Activated CD4-positive, alpha-beta T cell treated with anti-CD3 and anti-CD28 coated beads for 1 hour (primary cell): ENCODE measurements around the gene PCDHGB4.
"Not testable (repeated sequence)": the region's sequence is repeated elsewhere in the genome, so short reads cannot be mapped to it uniquely, and the experiment has no call there.

ENCODE experiments used
- DNase-seq: peaks from one replicate; pipeline ENCODE4 v3.0.0-alpha.2; 2020

PCDHGB4 gene

GRCh38 chr5:141387557-141388311, at the start of gene PCDHGB4:
Gene PCDHGB4, plus strand, starts transcription at chr5:141387698. Its CDS starts 187 bp downstream, at chr5:141387885.
- DNase-seq = not testable (repeated sequence)

DNA sequence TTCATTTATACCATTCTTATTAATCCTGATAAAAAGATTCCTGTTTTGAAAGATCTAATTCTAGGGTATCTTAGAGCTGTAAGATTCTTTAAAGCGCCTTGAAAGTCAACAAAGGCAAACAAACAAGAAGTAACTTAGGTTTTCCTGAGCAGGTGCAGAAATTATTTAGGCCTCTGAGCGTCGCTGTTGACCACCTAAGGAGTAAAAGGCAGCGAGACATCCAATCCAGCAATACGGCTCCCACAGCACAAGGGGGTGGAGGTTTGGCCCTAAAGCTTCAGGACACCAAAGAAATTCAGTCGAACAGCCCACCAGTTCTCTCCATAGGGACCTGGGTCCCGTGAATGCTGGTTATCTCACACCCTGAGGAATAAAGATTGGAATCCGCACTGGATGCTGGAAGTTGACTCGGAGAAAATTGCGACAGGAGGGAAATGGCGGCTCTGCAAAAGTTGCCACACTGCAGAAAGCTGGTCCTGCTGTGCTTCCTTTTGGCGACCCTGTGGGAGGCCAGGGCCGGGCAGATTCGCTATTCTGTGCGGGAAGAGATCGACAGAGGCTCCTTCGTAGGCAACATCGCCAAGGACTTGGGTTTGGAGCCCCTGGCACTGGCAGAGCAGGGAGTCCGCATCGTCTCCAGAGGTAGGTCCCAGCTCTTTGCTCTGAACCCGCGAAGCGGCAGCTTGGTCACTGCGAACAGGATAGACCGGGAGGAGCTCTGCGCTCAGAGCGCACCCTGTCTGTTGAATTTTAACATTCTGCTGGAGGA, 48.8 kb upstream of the PCDHGB4 start, which contains the start of gene PCDHGA2:
Gene PCDHGA2 (plus strand): TSS at position 223 of the 769 bp plus-strand sequence.
- DNase-seq = no peak

DNA sequence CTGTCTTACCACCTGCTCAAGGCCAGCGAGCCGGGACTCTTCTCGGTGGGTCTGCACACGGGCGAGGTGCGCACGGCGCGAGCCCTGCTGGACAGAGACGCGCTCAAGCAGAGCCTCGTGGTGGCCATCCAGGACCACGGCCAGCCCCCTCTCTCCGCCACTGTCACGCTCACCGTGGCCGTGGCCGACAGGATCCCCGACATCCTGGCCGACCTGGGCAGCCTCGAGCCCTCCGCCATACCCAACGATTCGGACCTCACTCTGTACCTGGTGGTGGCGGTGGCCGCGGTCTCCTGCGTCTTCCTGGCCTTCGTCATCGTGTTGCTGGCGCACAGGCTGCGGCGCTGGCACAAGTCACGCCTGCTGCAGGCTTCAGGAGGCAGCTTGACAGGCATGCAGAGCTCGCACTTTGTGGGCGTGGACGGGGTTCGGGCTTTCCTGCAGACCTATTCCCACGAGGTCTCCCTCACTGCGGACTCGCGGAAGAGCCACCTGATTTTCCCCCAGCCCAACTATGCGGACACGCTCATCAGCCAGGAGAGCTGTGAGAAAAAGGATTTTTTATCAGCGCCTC, 46.6 kb upstream of the PCDHGB4 start:
- not testable (repeated sequence) for DNase-seq

- no peak for DNase-seq
Observed at GRCh38 chr5:141342773-141343172, 44.7 kb upstream of the PCDHGB4 start.

GRCh38 chr5:141343242-141343952, 44.1 kb upstream of the PCDHGB4 start, which contains the start of gene PCDHGA3:
Gene PCDHGA3, plus strand, starts transcription at chr5:141343829. Its CDS starts 205 bp downstream, at chr5:141344034.
- no peak for DNase-seq

GRCh38 chr5:141343953-141344463, 43.5 kb upstream of the PCDHGB4 start:
- DNase-seq = no peak

GRCh38 chr5:141345327-141345726, 42.2 kb upstream of the PCDHGB4 start:
- DNase-seq = no peak

DNA sequence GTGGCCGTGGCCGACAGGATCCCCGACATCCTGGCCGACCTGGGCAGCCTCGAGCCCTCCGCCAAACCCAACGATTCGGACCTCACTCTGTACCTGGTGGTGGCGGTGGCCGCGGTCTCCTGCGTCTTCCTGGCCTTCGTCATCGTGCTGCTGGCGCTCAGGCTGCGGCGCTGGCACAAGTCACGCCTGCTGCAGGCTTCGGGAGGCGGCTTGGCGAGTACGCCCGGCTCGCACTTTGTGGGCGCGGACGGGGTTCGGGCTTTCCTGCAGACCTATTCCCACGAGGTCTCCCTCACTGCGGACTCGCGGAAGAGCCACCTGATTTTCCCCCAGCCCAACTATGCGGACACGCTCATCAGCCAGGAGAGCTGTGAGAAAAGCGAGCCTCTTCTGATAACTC, 41.5 kb upstream of the PCDHGB4 start:
- not testable (repeated sequence) for DNase-seq

- DNase-seq = no peak
Observed at GRCh38 chr5:141349917-141350619, 37.4 kb upstream of the PCDHGB4 start, which contains the start of gene PCDHGB1. Gene PCDHGB1, plus strand, starts transcription at chr5:141350099. Its CDS starts 162 bp downstream, at chr5:141350261.

- DNase-seq = no peak
Observed at GRCh38 chr5:141351591-141351990, 35.9 kb upstream of the PCDHGB4 start.

- no peak for DNase-seq
Observed at GRCh38 chr5:141354900-141355469, 32.5 kb upstream of the PCDHGB4 start, which contains the start of gene PCDHGA4. Gene PCDHGA4, plus strand, starts transcription at chr5:141355021. Its CDS starts 87 bp downstream, at chr5:141355108.

GRCh38 chr5:141355641-141356040, 31.9 kb upstream of the PCDHGB4 start:
- DNase-seq = no peak

DNA sequence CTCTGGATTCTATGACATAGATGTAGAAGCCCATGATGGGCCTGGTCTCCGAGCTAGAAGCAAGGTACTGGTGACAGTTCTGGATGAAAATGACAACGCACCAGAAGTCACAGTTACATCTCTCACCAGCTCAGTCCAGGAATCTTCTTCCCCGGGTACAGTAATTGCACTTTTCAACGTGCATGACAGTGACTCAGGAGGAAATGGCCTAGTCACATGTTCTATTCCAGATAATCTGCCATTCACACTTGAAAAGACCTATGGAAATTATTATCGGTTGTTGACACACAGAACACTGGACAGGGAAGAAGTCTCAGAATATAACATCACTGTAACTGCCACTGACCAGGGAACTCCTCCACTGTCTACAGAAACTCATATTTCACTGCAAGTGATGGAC, 31.4 kb upstream of the PCDHGB4 start:
- DNase-seq = no peak

DNA sequence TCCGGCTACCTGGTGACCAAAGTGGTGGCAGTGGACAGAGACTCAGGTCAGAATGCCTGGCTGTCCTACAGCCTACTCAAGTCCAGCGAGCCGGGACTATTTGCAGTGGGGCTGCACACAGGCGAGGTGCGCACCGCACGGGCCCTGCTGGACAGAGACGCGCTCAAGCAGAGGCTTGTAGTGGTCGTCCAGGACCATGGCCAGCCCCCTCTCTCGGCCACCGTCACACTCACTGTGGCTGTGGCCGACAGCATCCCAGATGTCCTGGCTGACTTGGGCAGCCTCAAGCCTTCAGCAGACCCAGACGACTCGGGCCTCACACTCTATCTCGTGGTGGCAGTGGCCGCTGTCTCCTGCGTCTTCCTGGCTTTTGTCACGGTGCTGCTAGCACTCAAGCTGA, 30.5 kb upstream of the PCDHGB4 start:
- DNase-seq = no peak

DNA sequence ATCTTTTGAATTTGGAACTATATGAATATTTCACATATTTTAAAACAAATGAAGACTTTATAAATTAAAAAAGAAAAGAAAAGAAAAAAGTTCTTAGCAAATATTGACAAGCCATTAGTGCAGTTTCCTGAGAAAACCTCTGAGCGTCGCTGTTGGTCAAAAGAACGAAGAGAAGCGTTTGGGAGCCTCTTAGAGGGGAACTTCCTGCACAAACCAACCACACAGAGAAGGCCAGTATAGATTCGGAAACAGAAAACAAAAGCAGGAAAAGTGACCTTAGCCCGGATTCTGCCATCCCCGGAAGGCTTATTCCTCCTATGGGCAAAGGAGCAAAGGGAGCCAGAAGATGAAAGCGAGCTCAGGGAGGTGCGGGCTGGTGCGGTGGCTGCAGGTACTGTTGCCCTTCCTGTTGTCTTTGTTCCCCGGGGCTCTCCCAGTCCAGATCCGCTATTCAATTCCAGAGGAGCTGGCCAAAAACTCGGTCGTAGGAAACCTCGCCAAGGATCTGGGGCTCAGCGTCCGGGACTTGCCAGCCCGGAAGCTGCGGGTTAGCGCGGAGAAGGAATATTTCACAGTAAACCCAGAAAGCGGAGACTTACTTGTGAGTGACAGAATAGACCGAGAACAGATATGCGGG, 27.6 kb upstream of the PCDHGB4 start, which contains the start of gene PCDHGB2:
Gene PCDHGB2 (plus strand): TSS at position 205 of the 637 bp plus-strand sequence. CDS start 142 bp downstream, at position 347.
- no peak for DNase-seq

DNA sequence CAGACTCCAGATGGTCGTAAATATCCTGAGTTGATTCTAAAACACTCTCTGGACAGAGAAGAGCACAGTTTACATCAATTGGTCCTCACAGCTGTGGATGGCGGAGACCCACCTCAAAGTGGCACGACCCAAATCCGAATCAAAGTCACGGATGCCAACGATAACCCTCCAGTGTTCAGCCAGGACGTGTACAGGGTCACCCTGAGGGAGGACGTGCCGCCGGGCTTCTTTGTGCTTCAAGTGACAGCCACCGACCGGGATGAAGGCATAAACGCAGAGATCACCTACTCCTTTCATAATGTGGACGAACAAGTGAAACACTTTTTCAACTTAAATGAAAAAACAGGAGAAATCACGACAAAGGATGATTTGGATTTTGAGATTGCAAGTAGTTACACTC, 26.8 kb upstream of the PCDHGB4 start:
- DNase-seq = no peak

- no peak for DNase-seq
Observed at GRCh38 chr5:141362719-141363118, 24.8 kb upstream of the PCDHGB4 start.

- no peak for DNase-seq
Observed at GRCh38 chr5:141363952-141364660, 23.4 kb upstream of the PCDHGB4 start, which contains the start of gene PCDHGA5. Gene PCDHGA5, plus strand, starts transcription at chr5:141364162. Its CDS starts 169 bp downstream, at chr5:141364331.

DNA sequence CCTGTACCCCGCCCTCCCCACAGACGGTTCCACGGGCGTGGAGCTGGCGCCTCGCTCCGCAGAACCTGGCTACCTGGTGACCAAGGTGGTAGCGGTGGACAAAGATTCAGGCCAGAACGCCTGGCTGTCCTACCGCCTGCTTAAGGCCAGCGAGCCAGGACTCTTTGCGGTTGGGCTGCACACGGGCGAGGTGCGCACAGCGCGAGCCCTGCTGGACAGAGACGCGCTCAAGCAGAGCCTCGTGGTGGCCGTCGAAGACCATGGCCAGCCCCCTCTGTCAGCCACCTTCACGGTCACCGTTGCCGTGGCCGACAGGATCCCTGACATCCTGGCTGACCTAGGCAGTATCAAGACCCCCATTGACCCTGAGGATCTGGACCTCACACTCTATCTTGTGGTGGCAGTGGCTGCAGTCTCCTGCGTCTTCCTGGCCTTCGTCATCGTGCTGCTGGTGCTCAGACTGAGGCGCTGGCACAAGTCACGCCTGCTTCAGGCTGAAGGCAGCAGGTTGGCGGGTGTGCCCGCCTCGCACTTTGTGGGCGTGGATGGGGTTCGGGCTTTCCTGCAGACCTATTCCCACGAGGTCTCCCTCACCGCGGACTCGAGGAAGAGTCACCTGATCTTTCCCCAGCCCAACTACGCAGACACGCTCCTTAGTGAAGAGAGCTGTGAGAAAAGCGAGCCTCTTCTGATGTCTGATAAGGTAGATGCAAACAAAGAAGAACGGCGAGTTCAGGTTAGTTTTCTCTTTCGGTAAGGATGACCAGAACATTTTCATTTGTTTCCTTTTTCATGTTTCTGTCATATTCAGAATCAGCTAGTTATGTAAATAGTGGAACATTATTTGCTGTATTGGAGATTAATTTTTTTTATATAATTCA, 21.2 kb upstream of the PCDHGB4 start:
- no peak for DNase-seq
